RCC 7860 (cell line): ENCODE results near the gene CYP3A4.
A peak's percentile ranks its signal among the peaks of the same experiment; 100 is the strongest.
"Not testable (repeated sequence)": the region's sequence is repeated elsewhere in the genome, so short reads cannot be mapped to it uniquely, and the experiment has no call there.

Experiments used
- DNase-seq: peaks from one replicate; pipeline ENCODE4 v3.0.0-alpha.2; 2015; ENCODE audit warnings: low spot score
- FAIRE-seq: peaks from 2 replicates; lab custom pipeline; 2012; peaks lifted over from hg19 to GRCh38; lab: Jason Lieb, UNC

The CYP3A4 gene

DNA sequence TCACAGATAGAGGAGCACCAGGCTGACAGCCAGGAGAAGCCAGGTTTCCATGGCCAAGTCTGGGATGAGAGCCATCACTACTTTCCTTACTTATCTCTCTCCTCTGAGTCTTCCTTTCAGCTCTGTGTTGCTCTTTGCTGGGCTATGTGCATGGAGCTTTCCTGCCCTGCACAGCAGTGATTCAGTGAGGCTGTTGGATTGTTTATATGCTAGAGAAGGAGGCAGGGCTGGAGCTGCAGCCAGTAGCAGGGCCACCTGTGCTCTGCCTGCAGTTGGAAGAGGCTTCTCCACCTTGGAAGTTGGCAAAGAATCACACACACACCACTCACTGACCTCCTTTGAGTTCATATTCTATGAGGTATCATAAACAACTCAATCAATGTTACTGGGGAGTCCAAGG lies at the start of gene CYP3A4:
Gene CYP3A4, minus strand, starts transcription at position 178 of the 400 bp plus-strand sequence. Its CDS starts 103 bp downstream, at position 75.
- FAIRE-seq (no peak), DNase-seq (no peak)

GRCh38 chr7:99833289-99833877 lies 49.4 kb upstream of the CYP3A4 start:
- no peak for FAIRE-seq
- DNase-seq, result no peak

DNA sequence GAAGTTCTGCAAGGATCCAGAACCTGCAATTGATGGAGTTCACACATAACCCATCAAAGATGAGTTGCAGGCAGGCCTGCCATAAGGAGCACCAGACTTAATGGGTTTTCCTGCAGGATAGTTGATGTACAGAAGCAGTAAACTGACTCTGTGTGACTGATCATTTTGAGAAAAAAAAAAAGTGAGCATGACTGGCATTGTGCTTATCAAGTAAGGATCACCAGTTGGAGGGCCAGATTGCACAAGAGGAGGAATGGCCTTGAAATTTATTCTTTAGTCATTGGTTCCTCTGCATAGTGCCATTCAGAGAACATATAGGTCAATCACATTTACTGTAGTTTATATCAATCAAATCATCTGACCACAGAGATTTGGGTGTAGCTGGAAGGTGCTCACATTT lies 47.6 kb upstream of the CYP3A4 start:
- DNase-seq (no peak), FAIRE-seq (no peak)

DNA sequence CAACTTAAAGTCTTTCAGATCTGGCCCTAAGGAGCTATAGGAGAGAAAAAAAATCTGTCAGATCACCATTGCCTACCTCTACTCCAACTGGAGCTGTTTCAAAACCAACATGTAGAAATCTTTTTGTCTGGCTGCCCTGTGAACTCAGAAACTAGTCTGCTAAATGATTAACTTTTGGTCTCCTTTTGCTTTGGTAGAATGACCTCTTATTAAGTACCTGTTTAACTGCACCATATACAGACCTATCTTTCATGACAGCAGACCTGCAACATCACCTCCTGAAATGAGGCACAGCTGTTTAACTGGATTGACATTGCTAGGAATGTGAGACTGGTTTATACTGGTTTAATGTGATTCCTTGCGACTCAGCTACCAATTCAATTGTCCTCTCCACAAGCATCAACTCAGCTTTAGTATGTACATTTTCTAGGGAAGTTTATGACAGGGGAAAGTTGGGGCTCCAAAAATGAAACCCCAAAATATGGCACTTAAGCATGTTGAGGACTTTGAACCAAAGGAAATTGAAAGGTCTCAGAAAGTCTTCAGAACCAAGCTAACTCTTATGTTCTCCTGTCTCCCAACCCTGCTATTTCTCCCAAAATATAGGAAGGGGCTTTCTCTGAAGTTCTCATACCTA lies 45.7 kb upstream of the CYP3A4 start:
- peak; percentile 44 for DNase-seq
- peak; percentile 79 for FAIRE-seq

GRCh38 chr7:99828811-99829210 lies 44.8 kb upstream of the CYP3A4 start:
- DNase-seq, result no peak
- no peak for FAIRE-seq

GRCh38 chr7:99827040-99827778 lies 43.2 kb upstream of the CYP3A4 start:
- FAIRE-seq (no peak), DNase-seq (no peak)

DNA sequence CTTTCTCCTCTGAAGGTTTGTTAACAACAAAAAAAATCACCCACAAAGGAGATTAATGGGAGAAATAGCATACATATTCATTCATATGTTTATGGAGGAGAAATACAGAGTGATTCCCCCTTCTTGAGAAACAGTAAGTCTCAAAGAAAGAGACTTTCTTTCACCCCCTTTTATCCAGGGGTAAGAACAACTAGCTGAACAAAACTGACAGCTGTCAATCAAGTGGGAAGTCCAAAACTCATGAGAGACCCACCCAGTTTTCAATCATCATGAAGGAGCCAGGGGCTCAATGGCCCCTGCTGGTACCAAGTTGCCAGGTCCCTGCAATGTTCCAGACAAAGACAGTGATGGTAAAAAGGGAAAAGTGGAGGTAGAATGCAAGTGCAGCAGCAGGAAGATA lies 41.9 kb upstream of the CYP3A4 start:
- no peak for FAIRE-seq
- DNase-seq, result no peak

- DNase-seq (no peak), FAIRE-seq (no peak)
Observed at GRCh38 chr7:99825452-99825851, 41.5 kb upstream of the CYP3A4 start.

DNA sequence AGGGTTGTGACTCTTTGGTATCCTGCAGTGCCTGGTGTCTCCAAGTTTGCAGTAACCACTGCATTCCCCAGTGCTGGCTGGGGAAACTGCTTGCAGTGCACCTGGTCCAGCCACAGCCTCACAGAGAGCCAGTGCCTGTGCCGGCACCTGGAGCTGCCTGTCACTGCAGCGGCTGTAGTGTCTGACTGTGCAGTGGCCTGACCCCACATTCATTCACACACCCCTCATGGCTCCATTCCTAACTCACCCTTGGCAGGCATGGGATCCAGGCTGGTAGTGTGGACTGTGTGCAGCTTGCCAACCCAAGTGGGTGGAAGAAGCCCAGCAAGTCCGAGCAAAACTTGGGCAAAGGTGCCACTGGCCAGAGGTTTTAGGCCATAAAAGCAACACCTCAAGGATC lies 40.1 kb upstream of the CYP3A4 start:
- no peak for FAIRE-seq
- DNase-seq, result no peak

DNA sequence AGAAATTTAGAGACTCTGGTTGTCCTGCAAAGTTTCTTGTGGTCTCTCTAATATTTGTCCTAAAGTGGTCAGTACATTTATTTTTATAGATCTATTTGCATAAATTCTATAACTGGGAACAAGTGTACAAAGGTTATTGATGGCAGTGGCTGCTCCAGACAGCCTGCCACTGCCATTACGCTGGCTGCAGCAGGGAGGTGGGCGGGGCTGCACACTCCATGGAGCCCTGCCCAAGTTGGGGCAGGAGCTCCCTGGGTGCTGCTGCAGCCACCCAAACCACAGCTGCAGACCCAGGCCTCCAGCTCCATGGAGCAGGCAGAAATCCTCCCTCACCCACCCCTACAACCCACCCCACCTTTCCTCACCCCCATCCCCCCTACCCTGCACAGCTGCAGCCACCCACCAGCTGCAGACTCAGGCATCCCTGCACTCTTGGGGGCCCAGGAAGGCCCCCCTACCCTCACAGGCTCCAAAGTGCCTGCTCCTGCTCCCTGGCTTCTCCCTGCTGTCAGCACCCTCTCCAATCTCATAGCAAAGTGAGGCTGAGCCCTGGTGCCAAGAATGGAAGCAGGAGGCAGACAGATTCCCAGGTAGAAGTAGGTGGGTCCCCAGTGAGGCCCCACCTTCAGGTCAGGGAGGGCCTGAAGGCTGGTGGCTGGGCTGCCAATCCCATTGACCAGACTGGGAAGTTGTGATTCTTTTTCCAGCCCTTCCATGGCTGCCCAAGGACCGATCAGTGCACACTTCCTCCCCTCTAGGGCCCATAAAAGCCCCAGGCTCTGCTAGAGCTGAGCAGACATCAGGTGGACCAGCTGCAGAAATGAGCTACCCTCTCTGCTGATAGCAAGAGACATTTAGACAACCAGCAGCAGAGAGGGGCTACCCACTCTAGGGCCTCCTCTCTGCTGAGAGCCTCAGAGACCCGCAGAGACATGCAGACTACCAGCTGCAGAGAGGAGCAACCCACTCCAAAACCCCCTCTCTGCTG lies 39.0 kb upstream of the CYP3A4 start:
- no peak for DNase-seq
- no peak for FAIRE-seq

- no peak for FAIRE-seq
Observed at GRCh38 chr7:99820408-99821027, 36.5 kb upstream of the CYP3A4 start.

DNA sequence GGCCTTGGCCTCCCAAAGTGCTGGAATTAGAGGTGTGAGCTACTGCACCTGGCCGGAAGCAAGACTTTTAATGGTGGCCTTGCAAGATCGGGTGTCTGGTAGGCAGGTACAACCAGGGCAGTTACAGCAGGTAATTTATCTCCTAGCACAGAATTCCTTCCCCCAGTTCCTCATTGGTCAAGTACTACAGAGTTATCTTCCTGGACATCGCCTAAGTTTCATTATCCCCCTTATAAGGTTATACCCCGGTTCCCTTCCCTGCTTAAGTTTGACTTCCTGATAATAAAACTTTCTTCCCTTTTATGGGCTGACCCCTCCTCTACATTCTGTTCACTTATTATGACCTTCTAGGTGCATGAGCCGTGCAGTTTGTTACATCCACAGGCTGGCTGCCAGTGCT lies 24.8 kb upstream of the CYP3A4 start:
- FAIRE-seq (no peak), DNase-seq (no peak)

More at GRCh38 chr7:99820408-99821027, 36.5 kb upstream of the CYP3A4 start:
- DNase-seq, result no peak

GRCh38 chr7:99806839-99807478 lies 23.0 kb upstream of the CYP3A4 start:
- DNase-seq (no peak), FAIRE-seq (no peak)

DNA sequence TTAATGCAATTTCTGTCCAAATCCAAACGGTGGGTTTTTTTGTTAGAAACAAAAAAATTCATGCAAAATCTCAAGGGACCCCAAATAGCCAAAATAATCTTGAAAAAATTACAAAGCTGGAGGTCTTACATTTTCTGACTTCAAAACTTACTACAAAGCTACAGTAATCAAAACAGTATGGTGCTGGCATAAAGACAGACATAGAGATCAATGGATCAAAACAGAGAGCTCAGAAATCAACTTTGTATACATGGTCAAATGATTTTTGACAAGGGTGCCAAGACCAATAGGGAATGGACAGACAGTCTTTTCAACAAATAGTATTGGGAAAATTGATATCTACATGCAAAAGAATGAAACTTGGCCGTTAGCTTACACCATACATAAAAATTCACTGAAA lies 21.7 kb upstream of the CYP3A4 start:
- DNase-seq (no peak), FAIRE-seq (no peak)

DNA sequence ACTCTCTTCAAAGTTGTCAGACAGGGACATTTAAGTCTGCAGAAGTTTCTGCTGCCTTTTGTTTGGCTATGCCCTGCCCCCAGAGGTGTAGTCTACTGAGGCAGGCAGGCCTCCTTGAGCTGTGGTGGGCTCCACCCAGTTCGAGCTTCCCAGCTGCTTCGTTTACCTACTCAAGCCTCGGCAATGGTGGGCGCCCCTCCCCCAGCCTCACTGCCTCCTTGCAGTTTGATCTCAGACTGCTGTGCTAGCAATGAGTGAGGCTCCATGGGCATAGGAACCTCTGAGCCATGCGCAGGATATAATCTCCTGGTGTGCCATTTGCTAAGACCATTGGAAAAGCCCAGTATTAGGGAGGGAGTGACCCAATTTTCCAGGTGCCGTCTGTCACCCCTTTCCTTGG lies 19.1 kb upstream of the CYP3A4 start:
- FAIRE-seq, DNase-seq: not testable (repeated sequence)

DNA sequence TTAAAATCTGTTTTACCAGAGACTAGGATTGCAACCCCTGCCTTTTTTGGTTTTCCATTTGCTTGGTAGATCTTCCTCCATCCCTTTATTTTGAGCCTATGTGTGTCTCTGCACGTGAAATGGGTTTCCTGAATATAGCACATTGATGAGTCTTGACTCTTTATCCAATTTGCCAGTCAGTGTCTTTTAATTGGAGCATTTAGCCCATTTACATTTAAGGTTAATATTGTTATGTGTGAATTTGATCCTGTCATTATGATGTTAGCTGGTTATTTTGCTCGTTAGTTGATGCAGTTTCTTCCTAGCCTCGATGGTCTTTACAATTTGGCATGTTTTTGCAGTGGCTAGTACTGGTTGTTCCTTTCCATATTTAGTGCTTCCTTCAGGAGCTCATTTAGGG lies 17.4 kb upstream of the CYP3A4 start:
- not testable (repeated sequence) for DNase-seq, FAIRE-seq

DNA sequence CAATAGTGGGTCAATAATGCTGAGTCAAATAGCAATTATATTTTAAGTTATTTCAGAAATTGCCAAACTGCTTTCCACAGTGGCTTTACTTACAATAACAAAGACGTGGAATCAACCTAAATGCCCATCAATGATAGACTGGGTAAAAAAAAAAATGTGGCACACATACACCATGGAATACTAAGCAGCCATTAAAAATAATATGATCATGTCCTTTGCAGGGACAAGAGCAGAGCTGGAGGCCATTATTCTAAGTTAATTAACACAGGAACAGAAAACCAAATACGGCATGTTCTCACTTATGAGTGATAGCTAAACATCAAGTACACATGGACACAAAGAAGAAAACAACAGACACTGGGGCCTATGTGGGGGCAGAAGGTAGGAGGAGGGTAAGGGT lies 15.0 kb upstream of the CYP3A4 start:
- FAIRE-seq, result no peak
- no peak for DNase-seq

DNA sequence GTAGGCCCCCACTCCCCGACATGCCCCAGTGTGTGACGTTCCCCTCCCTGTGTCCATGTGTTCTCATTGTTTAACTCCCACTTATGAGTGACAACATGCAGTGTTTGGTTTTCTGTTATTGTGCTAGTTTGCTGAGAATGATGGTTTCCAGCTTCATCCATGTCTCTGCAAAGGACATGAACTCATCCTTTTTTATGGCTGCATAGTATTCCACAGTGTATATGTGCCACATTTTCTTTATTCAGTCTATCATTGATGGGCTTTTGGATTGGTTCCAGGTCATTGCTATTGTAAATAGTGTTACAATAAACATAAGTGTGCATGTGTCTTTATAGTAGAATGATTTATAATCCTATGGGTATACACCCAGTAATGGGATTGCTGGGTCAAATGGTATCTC lies 11.9 kb upstream of the CYP3A4 start:
- not testable (repeated sequence) for FAIRE-seq, DNase-seq

- FAIRE-seq (peak; percentile 91), DNase-seq (peak; percentile 93)
Observed at GRCh38 chr7:99794585-99795502, 10.9 kb upstream of the CYP3A4 start.
